Kidney epithelial cell (primary cell): ENCODE data around the gene GLIS1. TPM values are rescaled to one million over a fixed set of nuclear protein-coding genes. Genes with fewer than 3 reads are reported as not detected.

Experiments used
- DNase-seq: peaks from one replicate; pipeline ENCODE4 v3.0.0-alpha.2; 2010; ENCODE audit warnings: low read depth
- H3K27me3 ChIP-seq: 2 replicates; pipeline ENCODE4 v1.6.0; 2011; ENCODE audit warnings: low read length; ENCODE audit not compliant: control insufficient read depth, insufficient read depth
- H3K36me3 ChIP-seq: 2 replicates; pipeline ENCODE4 v1.5.1; 2011; ENCODE audit warnings: low read length; ENCODE audit not compliant: control insufficient read depth, insufficient read depth
- H3K4me3 ChIP-seq: 2 replicates; pipeline ENCODE4 v1.5.1; 2011; ENCODE audit warnings: low read depth, mild to moderate bottlenecking, control low read depth, low read length
- total RNA-seq: library from RNA; depleted of rRNA; stranded (reverse); fragments of >200 nt; gene quantifications from 2 replicates; pipeline ENCODE4 v1.2.3, GENCODE V29; 2015
- TF ChIP-seq, protein P1 (sequence below): IDR thresholded peaks from 2 replicates; pipeline ENCODE4 v1.5.1; 2011; ENCODE audit warnings: mild to moderate bottlenecking, moderate library complexity, low read length, control low read depth, inconsistent platforms; ENCODE audit not compliant: insufficient read depth, poor library complexity, severe bottlenecking

GLIS1 gene
- total RNA-seq, 1 donor from 2014 or later, result 0.63 TPM

DNA sequence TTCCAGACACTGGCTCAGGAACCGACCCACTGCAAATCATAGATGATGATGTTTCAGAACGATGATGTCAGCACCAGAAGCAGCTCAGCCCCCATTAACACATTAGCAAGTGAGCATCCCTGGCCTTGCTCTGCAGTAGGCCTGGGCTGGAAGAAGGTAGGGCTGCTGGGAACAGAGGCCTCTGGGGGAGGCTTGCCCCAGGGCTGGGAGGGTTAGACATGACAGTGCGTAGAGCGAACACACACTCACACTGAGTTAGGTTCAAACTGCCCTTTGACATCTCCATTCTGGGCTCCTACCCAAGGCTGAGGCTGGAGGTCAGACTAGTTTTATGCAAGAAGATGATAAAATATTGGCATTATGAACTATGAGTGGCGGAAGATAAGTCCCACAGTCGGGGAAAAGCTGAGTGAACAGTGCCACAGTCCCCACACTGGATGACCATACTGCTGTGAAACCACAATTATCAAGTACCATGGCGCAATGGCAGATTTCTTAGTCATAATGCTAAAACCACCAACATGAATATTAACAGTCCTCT, 188.7 kb downstream of the GLIS1 start:
- Histone ChIP-seq H3K4me3 (no peak overlapping the region), H3K36me3 (no peaks in the 10 kb centered on the region), H3K27me3 (peaks cover 15% of the 10 kb centered on the region)
- DNase-seq, result no peak
- TF ChIP-seq, protein P1, sequence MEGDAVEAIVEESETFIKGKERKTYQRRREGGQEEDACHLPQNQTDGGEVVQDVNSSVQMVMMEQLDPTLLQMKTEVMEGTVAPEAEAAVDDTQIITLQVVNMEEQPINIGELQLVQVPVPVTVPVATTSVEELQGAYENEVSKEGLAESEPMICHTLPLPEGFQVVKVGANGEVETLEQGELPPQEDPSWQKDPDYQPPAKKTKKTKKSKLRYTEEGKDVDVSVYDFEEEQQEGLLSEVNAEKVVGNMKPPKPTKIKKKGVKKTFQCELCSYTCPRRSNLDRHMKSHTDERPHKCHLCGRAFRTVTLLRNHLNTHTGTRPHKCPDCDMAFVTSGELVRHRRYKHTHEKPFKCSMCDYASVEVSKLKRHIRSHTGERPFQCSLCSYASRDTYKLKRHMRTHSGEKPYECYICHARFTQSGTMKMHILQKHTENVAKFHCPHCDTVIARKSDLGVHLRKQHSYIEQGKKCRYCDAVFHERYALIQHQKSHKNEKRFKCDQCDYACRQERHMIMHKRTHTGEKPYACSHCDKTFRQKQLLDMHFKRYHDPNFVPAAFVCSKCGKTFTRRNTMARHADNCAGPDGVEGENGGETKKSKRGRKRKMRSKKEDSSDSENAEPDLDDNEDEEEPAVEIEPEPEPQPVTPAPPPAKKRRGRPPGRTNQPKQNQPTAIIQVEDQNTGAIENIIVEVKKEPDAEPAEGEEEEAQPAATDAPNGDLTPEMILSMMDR, result no peak

DNA sequence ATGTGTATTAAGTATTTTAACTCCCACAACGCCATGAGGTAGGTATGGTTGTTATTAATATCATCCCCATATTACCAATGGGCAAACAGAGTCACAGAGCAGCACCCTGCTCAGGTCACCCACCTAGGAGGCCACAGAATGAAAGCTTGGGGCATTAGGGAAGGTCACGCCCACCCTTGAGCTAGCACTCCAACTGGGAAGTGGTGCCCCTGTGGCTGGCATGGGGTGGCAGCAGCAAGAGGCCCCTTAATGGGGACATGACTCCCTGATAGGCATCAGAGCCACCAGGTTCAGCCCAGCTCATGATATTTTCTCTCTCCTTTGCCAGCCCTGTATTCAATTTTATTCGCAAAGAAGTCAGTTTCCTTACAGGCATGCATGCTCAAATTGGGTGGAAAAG, 189.2 kb downstream of the GLIS1 start:
- no peak for DNase-seq

GRCh38 chr1:53549287-53549686, 189.7 kb downstream of the GLIS1 start:
- TF ChIP-seq, protein P1, result no peak
- no peaks in the 10 kb centered on the region for H3K36me3 ChIP-seq
- H3K27me3 ChIP-seq, result peaks cover 13% of the 10 kb centered on the region
- DNase-seq, result no peak
- H3K4me3 ChIP-seq, result no peak overlapping the region

More for the DNA sequence above, 189.2 kb downstream of the GLIS1 start:
- H3K4me3 ChIP-seq, result no peak overlapping the region
- TF ChIP-seq, protein P1, result no peak
- H3K36me3 ChIP-seq, result no peaks in the 10 kb centered on the region
- peaks cover 15% of the 10 kb centered on the region for H3K27me3 ChIP-seq

DNA sequence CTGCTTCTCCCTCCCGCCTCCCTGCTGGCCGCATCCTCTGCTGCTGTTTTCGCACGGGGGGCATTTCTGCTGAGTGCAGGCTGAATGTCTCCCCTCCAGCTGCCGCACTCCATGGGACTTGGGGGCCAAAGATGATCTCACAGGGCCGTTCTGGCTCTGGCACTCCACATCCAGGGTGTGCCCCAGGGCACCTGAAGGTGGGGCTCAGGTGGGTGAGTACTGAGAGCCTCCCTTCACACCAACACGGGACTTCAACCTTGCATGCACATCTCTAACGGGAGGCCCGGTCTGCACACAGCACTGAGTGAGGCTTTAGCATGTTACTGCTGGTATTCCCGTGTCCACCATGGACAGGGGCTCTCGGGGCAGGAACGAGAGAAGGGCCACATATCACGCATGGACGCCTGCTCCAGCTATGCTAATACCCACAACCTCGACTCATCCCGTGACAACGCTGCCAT, 190.9 kb downstream of the GLIS1 start:
- Histone ChIP-seq H3K27me3 (peaks cover 13% of the 10 kb centered on the region), H3K4me3 (no peak overlapping the region), H3K36me3 (no peaks in the 10 kb centered on the region)
- TF ChIP-seq, protein P1, result no peak
- DNase-seq, result no peak

DNA sequence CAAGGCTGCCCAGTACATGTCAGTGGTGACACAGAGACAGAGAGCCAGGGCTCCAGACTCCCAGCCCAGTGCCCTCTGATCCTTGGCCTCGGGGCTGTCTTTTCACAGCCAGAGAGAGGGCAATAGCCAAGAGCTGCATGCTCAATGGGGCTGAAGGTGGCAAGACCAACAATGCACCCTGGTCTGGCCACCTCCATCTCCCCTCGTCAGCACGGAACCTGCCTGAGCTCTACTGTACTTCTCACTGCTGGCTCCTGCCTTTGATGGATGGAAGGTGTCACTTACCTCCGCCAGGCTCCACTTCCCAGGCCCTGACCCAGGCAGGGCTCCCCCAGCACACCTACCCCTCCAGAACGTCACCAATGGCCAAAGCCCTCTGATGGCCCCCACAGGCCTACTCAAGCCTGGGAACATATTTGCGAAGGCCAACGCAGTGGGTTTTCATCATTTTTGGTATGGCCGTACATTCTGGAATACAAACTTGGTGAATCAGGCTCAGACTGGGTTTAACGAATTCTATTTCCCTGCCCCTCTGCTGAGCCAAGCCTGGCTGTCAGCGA, 191.7 kb downstream of the GLIS1 start:
- TF ChIP-seq, protein P1, result no peak
- DNase-seq, result no peak

More for the DNA sequence above, 191.7 kb downstream of the GLIS1 start:
- H3K4me3 ChIP-seq, result no peak overlapping the region
- peaks cover 13% of the 10 kb centered on the region for H3K27me3 ChIP-seq
- no peaks in the 10 kb centered on the region for H3K36me3 ChIP-seq
